HFF-Myc (cell line): ENCODE results near the gene WNT3.
A peak's percentile ranks its signal among the peaks of the same experiment; 100 is the strongest.

Experiments used
- DNase-seq: peaks from one replicate; pipeline ENCODE4 v3.0.0-alpha.2; 2011; ENCODE audit warnings: low read depth; ENCODE audit errors: extremely low read depth
- H3K4me3 ChIP-seq: replicated peaks from 2 replicates; pipeline ENCODE4 v1.5.1; 2011; ENCODE audit warnings: low read depth, mild to moderate bottlenecking, control low read depth, low read length
- TF ChIP-seq, protein P1 (sequence below): IDR thresholded peaks from 2 replicates; pipeline ENCODE4 v1.5.1; 2012; ENCODE audit warnings: mild to moderate bottlenecking, low read depth, low read length, control low read depth; ENCODE audit errors: missing control alignments

Gene WNT3, protein sequence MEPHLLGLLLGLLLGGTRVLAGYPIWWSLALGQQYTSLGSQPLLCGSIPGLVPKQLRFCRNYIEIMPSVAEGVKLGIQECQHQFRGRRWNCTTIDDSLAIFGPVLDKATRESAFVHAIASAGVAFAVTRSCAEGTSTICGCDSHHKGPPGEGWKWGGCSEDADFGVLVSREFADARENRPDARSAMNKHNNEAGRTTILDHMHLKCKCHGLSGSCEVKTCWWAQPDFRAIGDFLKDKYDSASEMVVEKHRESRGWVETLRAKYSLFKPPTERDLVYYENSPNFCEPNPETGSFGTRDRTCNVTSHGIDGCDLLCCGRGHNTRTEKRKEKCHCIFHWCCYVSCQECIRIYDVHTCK

DNA sequence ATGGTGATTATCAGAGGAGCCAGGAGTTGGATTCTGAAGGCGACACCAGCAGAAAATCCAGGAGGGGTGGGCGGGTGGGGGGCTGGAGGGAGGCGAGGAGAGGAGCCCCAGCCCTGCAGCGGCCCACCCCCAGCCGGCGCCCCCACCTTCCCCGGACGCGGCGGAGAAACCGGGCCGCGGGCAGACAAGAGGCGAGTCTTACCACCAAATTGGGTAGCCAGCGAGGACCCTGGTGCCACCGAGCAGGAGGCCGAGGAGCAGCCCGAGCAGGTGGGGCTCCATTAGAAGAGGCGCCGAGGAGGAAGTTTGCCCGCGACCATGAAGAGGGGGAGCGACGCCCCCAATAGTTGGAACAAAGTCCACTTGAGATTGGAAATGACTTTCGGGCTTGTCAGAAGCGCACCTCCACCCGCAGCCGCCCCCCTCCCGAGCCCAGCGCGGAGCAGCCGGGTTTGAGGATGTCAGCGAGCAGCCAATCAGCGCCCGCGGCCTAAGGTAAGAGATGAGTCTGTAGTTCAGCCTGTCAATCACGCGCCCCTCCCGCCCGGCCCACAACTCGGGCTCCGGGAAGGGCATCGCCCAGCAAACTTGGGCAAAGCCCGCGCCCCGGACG, at the start of gene WNT3:
Gene WNT3, minus strand, starts transcription at position 377 of the 613 bp plus-strand sequence. Its CDS starts 95 bp downstream, at position 282.
- DNase-seq: no peak

DNA sequence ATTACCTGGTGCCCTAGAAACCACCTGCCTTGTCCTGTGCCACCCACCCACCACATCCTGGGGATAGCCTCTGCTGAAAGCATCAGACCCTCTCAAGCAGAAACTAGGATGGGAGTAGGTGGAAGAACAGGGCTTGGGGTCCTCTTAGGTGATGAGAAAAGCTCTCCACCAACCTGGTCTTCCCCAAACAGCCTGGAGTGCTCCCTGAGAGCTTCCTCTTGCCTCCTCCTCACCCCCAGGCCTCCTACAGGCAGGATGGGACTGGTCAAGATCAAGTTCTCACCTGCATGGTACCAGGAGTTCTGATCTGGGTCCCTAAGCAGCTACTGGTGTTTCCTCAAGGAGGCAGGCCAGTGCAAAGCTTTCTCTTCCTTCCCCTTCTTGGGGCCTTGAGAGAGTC, 48.3 kb upstream of the WNT3 start:
- no peak for DNase-seq
- H3K4me3 ChIP-seq: no peak overlapping the region
- TF ChIP-seq, protein P1, sequence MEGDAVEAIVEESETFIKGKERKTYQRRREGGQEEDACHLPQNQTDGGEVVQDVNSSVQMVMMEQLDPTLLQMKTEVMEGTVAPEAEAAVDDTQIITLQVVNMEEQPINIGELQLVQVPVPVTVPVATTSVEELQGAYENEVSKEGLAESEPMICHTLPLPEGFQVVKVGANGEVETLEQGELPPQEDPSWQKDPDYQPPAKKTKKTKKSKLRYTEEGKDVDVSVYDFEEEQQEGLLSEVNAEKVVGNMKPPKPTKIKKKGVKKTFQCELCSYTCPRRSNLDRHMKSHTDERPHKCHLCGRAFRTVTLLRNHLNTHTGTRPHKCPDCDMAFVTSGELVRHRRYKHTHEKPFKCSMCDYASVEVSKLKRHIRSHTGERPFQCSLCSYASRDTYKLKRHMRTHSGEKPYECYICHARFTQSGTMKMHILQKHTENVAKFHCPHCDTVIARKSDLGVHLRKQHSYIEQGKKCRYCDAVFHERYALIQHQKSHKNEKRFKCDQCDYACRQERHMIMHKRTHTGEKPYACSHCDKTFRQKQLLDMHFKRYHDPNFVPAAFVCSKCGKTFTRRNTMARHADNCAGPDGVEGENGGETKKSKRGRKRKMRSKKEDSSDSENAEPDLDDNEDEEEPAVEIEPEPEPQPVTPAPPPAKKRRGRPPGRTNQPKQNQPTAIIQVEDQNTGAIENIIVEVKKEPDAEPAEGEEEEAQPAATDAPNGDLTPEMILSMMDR: no peak

More for the DNA sequence above, at the start of gene WNT3:
- TF ChIP-seq, protein P1: no peak
- H3K4me3 ChIP-seq: peak within 1 kb of the TSS; percentile 26

DNA sequence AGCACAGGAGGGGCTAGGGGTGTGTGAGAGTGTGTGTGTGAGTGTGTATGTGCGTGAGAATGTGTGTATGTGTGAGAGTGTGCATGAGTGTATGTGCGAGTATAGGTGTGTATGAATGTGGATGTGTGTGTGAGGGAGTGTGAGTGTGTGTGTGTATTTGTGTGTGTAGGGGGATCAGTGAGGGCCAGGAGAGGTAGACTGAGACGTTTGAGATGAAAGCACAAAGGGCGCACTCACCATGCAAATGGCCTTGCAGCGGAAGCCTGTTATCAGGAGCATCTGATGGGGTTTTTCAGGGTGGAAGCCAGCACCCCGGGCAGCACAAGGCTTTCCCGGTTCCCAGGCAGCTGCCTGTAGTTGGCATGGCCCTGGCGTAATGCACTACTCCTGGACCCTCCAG, 47.8 kb upstream of the WNT3 start:
- no peak overlapping the region for H3K4me3 ChIP-seq
- TF ChIP-seq, protein P1: no peak
- no peak for DNase-seq

DNA sequence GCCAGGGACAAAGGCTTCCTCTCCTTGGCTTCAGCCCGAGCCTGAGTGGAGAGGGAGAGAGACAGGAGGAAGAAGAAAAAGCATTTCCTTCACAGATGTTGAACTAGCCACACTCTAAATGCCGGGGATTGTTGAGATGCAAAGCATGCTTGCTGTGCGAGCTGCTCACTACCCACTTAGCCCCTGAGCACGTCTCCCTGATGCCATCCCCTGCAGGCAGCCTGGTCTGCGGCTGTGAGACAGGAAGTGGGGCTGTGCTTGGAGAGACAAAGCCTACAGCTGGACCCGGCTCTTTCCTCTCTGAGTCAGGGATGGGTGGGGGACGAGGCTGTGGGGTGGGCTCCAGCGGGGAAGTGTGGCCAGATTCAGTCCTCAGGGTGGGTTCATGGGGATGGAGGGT, 46.6 kb upstream of the WNT3 start:
- no peak overlapping the region for H3K4me3 ChIP-seq
- peak; percentile 4 for DNase-seq
- TF ChIP-seq, protein P1: no peak

DNA sequence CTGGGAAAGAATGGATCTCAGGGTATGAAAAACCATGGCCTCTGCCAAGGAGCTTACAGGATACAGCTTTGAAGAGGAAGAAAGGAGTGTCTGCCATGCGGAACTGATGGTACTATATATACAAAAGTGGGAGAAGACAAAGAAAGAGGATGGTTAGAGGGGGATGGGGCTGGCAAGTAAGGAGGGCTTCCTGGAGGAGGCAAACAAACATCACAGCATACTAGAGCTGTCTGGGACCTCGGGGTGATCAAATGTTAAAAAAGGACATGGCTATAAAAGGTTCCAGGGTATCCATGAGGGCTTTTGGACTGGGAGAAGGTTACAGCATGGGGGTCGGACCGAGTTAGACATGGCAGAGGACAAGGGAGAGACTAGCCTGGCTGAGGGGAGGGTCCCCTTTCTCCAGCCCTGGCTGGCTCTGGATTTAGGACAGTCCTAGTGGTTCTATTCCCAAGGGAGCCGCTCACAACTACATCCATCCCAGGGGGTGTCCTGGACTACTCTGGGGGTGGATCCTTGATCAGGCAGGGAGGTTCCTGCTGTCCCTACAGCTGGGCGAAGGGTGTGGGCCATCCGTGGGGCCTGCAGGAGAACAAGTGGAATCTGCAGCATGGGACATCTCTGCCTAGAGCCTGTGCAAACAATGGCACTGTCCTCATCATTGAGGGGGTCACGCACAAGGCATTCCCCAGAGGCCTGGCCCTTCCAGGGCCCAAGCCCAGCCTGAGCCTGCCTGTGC, 45.1 kb upstream of the WNT3 start:
- no peak for DNase-seq
- no peak overlapping the region for H3K4me3 ChIP-seq
- TF ChIP-seq, protein P1: no peak

DNA sequence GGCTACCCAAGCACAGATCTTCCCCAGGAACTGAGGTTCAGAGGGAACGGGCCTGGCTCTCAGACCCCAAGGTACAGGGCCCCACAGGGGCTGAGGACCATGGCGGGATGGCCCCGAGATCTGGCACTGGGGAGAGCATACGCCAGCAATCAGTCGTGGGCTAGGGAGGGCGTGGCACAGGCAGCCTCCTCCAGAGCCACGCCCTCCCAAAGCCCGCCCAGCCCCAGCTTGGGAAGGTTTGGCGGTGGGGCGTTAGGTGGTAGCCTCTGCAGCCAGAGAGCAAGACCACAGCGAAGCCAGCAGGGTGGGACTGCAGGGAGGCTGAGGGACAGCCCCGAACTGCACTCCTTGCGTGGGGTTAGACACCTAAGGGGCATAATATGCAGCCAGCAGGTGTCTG, 44.5 kb upstream of the WNT3 start:
- H3K4me3 ChIP-seq: no peak overlapping the region
- TF ChIP-seq, protein P1: no peak
- DNase-seq: no peak
